H1 (cell line): Measurements from ENCODE around the gene GMPPA. TPM values are rescaled to one million over a fixed set of nuclear protein-coding genes. Genes with fewer than 3 reads are reported as not detected.
A peak's percentile ranks its signal among the peaks of the same experiment; 100 is the strongest.

Experiments
- CTCF ChIA-PET: fragments of 300-600 bp; sonication (Branson Sonifier 250); formaldehyde crosslinking; loops from one replicate; lab custom pipeline; 2021; ENCODE audit not compliant: partially characterized antibody; lab: Charles Lee
- POLR2A ChIA-PET: fragments of 300-600 bp; sonication (Branson Sonifier 250); formaldehyde crosslinking; loops from one replicate; lab custom pipeline; 2021; ENCODE audit warnings: inconsistent platforms; ENCODE audit not compliant: partially characterized antibody; lab: Charles Lee
- DNase-seq, 2 experiments: peaks; one replicate each; pipeline versions ENCODE4 v3.0.0 to v3.0.0-alpha.2; 2010 to 2022; ENCODE audit warnings: low spot score in 2 of 2, low read depth in 1 of 2, mixed read lengths in 1 of 2
- FAIRE-seq: peaks from 2 replicates; lab custom pipeline; 2011; peaks lifted over from hg19 to GRCh38; lab: Jason Lieb, UNC
- H2AFZ ChIP-seq: 2 replicates; pipeline ENCODE4 v1.8.1; 2012; ENCODE audit warnings: low read length, inconsistent platforms
- H2AK5ac ChIP-seq: 2 replicates; pipeline ENCODE4 v1.6.1; 2013; ENCODE audit warnings: low read depth, low read length
- H2BK120ac ChIP-seq: replicated peaks from 2 replicates; pipeline ENCODE3; 2013; ENCODE audit warnings: low read depth, low read length, inconsistent platforms
- H2BK12ac ChIP-seq: 2 replicates; pipeline ENCODE4 v1.6.1; 2013; ENCODE audit warnings: low read depth, low read length
- H2BK15ac ChIP-seq: 2 replicates; pipeline ENCODE4 v1.6.1; 2013; ENCODE audit warnings: low read length
- H2BK20ac ChIP-seq: 2 replicates; pipeline ENCODE4 v1.6.1; 2013; ENCODE audit warnings: low read length
- H2BK5ac ChIP-seq: 2 replicates; pipeline ENCODE4 v1.6.1; 2013; ENCODE audit warnings: low read depth, low read length
- H3K14ac ChIP-seq: 2 replicates; pipeline ENCODE4 v1.6.1; 2013; ENCODE audit warnings: inconsistent platforms; ENCODE audit not compliant: insufficient read length
- H3K18ac ChIP-seq: 2 replicates; pipeline ENCODE4 v1.6.1; 2013; ENCODE audit warnings: low read length; ENCODE audit errors: extremely low read depth
- H3K23ac ChIP-seq: 2 replicates; pipeline ENCODE4 v1.6.1; 2013; ENCODE audit warnings: inconsistent platforms; ENCODE audit not compliant: insufficient read length
- H3K23me2 ChIP-seq: 2 replicates; pipeline ENCODE4 v1.6.1; 2013; ENCODE audit warnings: low read depth, low read length
- H3K27ac ChIP-seq: 2 replicates; pipeline ENCODE4 v1.6.1; 2011; ENCODE audit warnings: low read depth, low read length, inconsistent platforms
- H3K27me3 ChIP-seq, 4 experiments: replicated peaks in 1 of 4; 1 replicate in 1 of 4; 2 replicates in 3 of 4; pipeline versions ENCODE4 v1.6.1 to v1.8.1; 2011 to 2013; ENCODE audit warnings: low read length in 3 of 4, mild to moderate bottlenecking in 3 of 4, inconsistent platforms in 2 of 4, mixed read lengths in 2 of 4, moderate library complexity in 1 of 4; ENCODE audit not compliant: control insufficient read depth in 3 of 4, insufficient read depth in 3 of 4; ENCODE audit errors: extremely low read depth in 1 of 4
- H3K36me3 ChIP-seq, 4 experiments: 2 replicates each; pipeline versions ENCODE4 v1.6.1 to v1.8.1; 2011 to 2013; ENCODE audit warnings: mild to moderate bottlenecking in 4 of 4, low read length in 3 of 4, moderate library complexity in 2 of 4, control low read depth in 1 of 4, inconsistent platforms in 1 of 4; ENCODE audit not compliant: insufficient read depth in 4 of 4, control insufficient read depth in 2 of 4
- H3K4ac ChIP-seq: replicated peaks from 2 replicates; pipeline ENCODE3; 2013; ENCODE audit warnings: low read length, low read depth, mixed read lengths, inconsistent platforms; ENCODE audit not compliant: insufficient read length
- H3K4me1 ChIP-seq, 4 experiments: replicated peaks in 1 of 4; 1 replicate in 1 of 4; 2 replicates in 3 of 4; pipeline versions ENCODE4 v1.6.1 to v1.8.1; 2011 to 2013; ENCODE audit warnings: low read length in 3 of 4, inconsistent platforms in 2 of 4, mixed read lengths in 1 of 4; ENCODE audit not compliant: insufficient read depth in 4 of 4, control insufficient read depth in 3 of 4
- H3K4me2 ChIP-seq, 2 experiments: 2 replicates each; pipeline versions ENCODE4 v1.6.1 to v1.8.1; 2011 to 2013; ENCODE audit warnings: low read depth in 2 of 2, low read length in 2 of 2, control low read depth in 1 of 2, inconsistent platforms in 1 of 2, mild to moderate bottlenecking in 1 of 2; ENCODE audit not compliant: insufficient read depth in 1 of 2
- H3K4me3 ChIP-seq, 4 experiments: fragments of 200-600, 300-600 bp in 1 of 4; sonication (generic), shearing (Covaris generic), sonication (Bioruptor Twin) in 1 of 4; 2 replicates each; pipeline versions ENCODE4 v1.5.1 to v1.8.1; 2011 to 2016; ENCODE audit warnings: low read length in 4 of 4, low read depth in 3 of 4, control low read depth in 2 of 4, inconsistent platforms in 2 of 4, mild to moderate bottlenecking in 2 of 4, mixed read lengths in 1 of 4, moderate library complexity in 1 of 4; ENCODE audit not compliant: insufficient read depth in 2 of 4; ENCODE audit errors: extremely low read depth in 1 of 4
- H3K56ac ChIP-seq: replicated peaks from 2 replicates; pipeline ENCODE3; 2013; ENCODE audit warnings: low read depth, mild to moderate bottlenecking, mixed read lengths, low read length, inconsistent platforms; ENCODE audit not compliant: insufficient read length
- H3K79me1 ChIP-seq: 2 replicates; pipeline ENCODE4 v1.6.1; 2013; ENCODE audit warnings: low read depth, low read length, control low read depth
- H3K79me2 ChIP-seq, 2 experiments: 2 replicates each; pipeline versions ENCODE4 v1.6.1 to v1.8.1; 2012 to 2013; ENCODE audit warnings: low read length in 2 of 2, mild to moderate bottlenecking in 2 of 2, inconsistent platforms in 1 of 2; ENCODE audit not compliant: insufficient read depth in 2 of 2, control insufficient read depth in 1 of 2
- H3K9ac ChIP-seq, 4 experiments: replicated peaks in 1 of 4; 1 replicate in 1 of 4; 2 replicates in 3 of 4; pipeline versions ENCODE4 v1.6.1 to v1.8.1; 2011 to 2013; ENCODE audit warnings: low read depth in 3 of 4, low read length in 3 of 4, control low read depth in 2 of 4, mild to moderate bottlenecking in 2 of 4, moderate library complexity in 2 of 4, inconsistent platforms in 1 of 4; ENCODE audit errors: extremely low read depth in 1 of 4
- H3K9me3 ChIP-seq, 2 experiments: 2 replicates each; pipeline versions ENCODE4 v1.6.1 to v1.8.1; 2012 to 2013; ENCODE audit warnings: mild to moderate bottlenecking in 2 of 2, moderate library complexity in 2 of 2, control low read depth in 1 of 2, inconsistent platforms in 1 of 2, low read depth in 1 of 2, low read length in 1 of 2, mixed read lengths in 1 of 2; ENCODE audit not compliant: insufficient read depth in 2 of 2
- H4K20me1 ChIP-seq, 2 experiments: replicated peaks in 1 of 2; 2 replicates each; pipeline versions ENCODE3 to v1.8.1; 2011 to 2013; ENCODE audit warnings: inconsistent platforms in 2 of 2, low read length in 2 of 2, mild to moderate bottlenecking in 1 of 2; ENCODE audit not compliant: insufficient read depth in 2 of 2, control insufficient read depth in 1 of 2
- H4K5ac ChIP-seq: 2 replicates; pipeline ENCODE4 v1.6.1; 2013; ENCODE audit warnings: low read length, low read depth, mixed read lengths, inconsistent platforms; ENCODE audit not compliant: insufficient read length
- H4K8ac ChIP-seq: 2 replicates; pipeline ENCODE4 v1.8.0; 2013; ENCODE audit warnings: mild to moderate bottlenecking, moderate library complexity, low read length, inconsistent platforms; ENCODE audit not compliant: insufficient read depth; ENCODE audit errors: extremely low read depth
- H4K91ac ChIP-seq: replicated peaks from 2 replicates; pipeline ENCODE3; 2013; ENCODE audit warnings: low read length, mixed read lengths, inconsistent platforms; ENCODE audit not compliant: insufficient read length
- BACH1 ChIP-seq: IDR thresholded peaks from 2 replicates; pipeline ENCODE4 v1.6.1; 2012; ENCODE audit warnings: low read length, improper control_type of control experiment
- BRCA1 ChIP-seq: IDR thresholded peaks from 2 replicates; pipeline ENCODE4 v1.6.1; 2012; ENCODE audit warnings: low read depth, low read length, improper control_type of control experiment
- CEBPB ChIP-seq: IDR thresholded peaks from 2 replicates; pipeline ENCODE4 v1.6.1; 2012; ENCODE audit warnings: low read depth, low read length
- SRF ChIP-seq: IDR thresholded peaks from 2 replicates; pipeline ENCODE4 v1.6.1; 2011; ENCODE audit warnings: mild to moderate bottlenecking, low read depth, low read length, moderate library complexity
- WGBS, 2 experiments: shearing (Covaris generic) in 1 of 2; methylation state at CpG; one replicate each; pipeline versions ENCODE4 v1.1.6 to v1.1.7; 2013 to 2015; ENCODE audit warnings: low lambda C conversion rate in 2 of 2, mixed read lengths in 2 of 2, inconsistent platforms in 1 of 2, low coverage in 1 of 2, missing lambda C conversion rate in 1 of 2; ENCODE audit not compliant: insufficient replicate concordance in 2 of 2, insufficient coverage in 1 of 2, insufficient read length in 1 of 2; ENCODE audit errors: extremely low coverage in 1 of 2, missing lambda C conversion rate in 1 of 2; 5-methylcytosine and 5-hydroxymethylcytosine counted together
- polyA plus RNA-seq, 7 experiments: library from polyadenylated mRNA; depleted of rRNA in 3 of 7; stranded (reverse) in 5 of 7; unstranded in 2 of 7; fragments of >200 nt in 5 of 7; fragments of 200-250 nt in 2 of 7; gene quantifications; 1 replicate in 5 of 7; 2 replicates in 1 of 7; 4 replicates in 1 of 7; pipeline versions ENCODE4 v1.2.1 to v1.2.3, GENCODE V29; 2011 to 2013; ENCODE audit warnings: missing spikeins in 2 of 7, mixed read lengths in 2 of 7
- total RNA-seq: library from RNA; stranded (reverse); fragmentation: NEBNext Ultra II Directional; extraction: Animal tissue kit (Norgen Biotek cat#: 25700); gene quantifications from 2 replicates; pipeline ENCODE4 v1.2.1, GENCODE V29; 2021

The GMPPA gene
- total and polyA plus RNA-seq, 2 of the 8 experiments (the other 6 are each of a cell fraction or from before 2014, with no cell fraction given): 34.3 to 98.8 TPM

- FAIRE-seq (no peak), DNase-seq (no peak)
- Histone ChIP-seq H2BK20ac (peak overlapping the region; percentile 62; the same call in 1 of the 2 replicates), H3K27me3 (peaks cover 2 to 32% (median 20%) of the 10 kb centered on the region in 4 experiments), H4K8ac (no peak overlapping the region), H3K27ac (no peak overlapping the region), H3K18ac (no peak overlapping the region), H3K23me2 (no peaks in the 10 kb centered on the region), H3K4ac (no peak overlapping the region), H3K14ac (no peak overlapping the region), H2BK12ac (no peak overlapping the region; the same call in 1 of the 2 replicates), H3K36me3 (no peaks in the 10 kb centered on the region), H2AK5ac (no peak overlapping the region), H4K5ac (no peak overlapping the region), H3K4me2 (no peak overlapping the region), H3K9ac (no peak overlapping the region), H2BK5ac (no peak overlapping the region), H4K91ac (no peak overlapping the region), H3K79me1 (no peaks in the 10 kb centered on the region), H4K20me1 (no peaks in the 10 kb centered on the region)
- CTCF ChIA-PET: interaction anchor here (1.2 to 113.1 kb wide), 5 partner anchors 1 to 199 kb away, joined by 3 to 7248 read pairs (median 37); partner anchors contain the start of genes ASIC4, CHPF, DES and GMPPA
- TF ChIP-seq BACH1: no peak
- no peak for TF ChIP-seq SRF
- TF ChIP-seq BRCA1: no peak
- no peak for TF ChIP-seq CEBPB
- TF ChIP-seq, all 59 proteins: peak for 0
- no peak overlapping the region for H3K23ac ChIP-seq
- no peaks in the 10 kb centered on the region for H3K79me2 ChIP-seq
- H2AFZ ChIP-seq: no peak overlapping the region
- no peaks in the 10 kb centered on the region for H3K9me3 ChIP-seq
- H3K4me3 ChIP-seq: no peak overlapping the region
- no peak overlapping the region for H2BK120ac ChIP-seq
- POLR2A ChIA-PET: interaction anchor here (1.0 to 19.9 kb wide), 10 partner anchors 9 to 62 kb away, joined by 3 to 216 read pairs (median 4); partner anchors contain the start of genes ASIC4 and GMPPA
- 0 out of 2 replicates have a peak overlapping the region, but pooled peaks have one; percentile 23 for H2BK15ac ChIP-seq
- peaks cover 6 to 26% (median 20%) of the 10 kb centered on the region in 4 experiments for H3K4me1 ChIP-seq
- 90% methylated on average over 9 of the region's 10 CpGs; no CpG with 5 or more reads in 1 of the 2 experiments for WGBS, 2 experiments
- H3K56ac ChIP-seq: no peak overlapping the region
These were observed 8.0 kb upstream of the GMPPA start for GRCh38 chr2:219490600-219491130.
